Esophagus mucosa (tissue), 1 donor: Measurements from ENCODE around the gene ENOX1. TPM values are rescaled to one million over a fixed set of nuclear protein-coding genes. Genes with fewer than 3 reads are reported as not detected.

Experiments
- ATAC-seq: fragments of 200-7000 bp; cut with Tn5 transposase; one replicate; pipeline ENCODE4 v1.9.1; 2020
- total RNA-seq: library from RNA; stranded (reverse); gene quantifications from one replicate; pipeline ENCODE4 v1.2.4, GENCODE V29; 2023
- donor health status: DM: yes; HTN: yes; CAD: no.

The ENOX1 gene
- total RNA-seq, 1 donor from 2014 or later, result 0.12 TPM

DNA sequence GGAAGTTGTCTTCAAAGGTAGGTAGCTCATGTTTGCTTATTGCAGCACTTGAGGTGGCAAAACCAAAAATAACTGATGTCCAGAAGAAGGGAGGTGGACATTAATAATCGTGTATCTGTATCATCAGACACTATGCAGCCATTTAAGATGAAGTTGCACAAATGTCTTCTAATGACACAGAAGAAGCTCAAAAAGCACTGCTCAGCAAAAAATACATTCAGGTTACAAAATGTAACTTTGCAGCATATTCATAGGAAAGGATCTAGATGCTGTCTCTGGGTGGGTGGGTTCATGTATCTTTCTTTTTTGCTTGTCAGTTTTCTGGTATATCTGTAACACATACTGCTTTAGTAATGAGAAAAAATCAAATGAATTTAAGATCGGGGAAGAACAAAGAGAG, 515.6 kb downstream of the ENOX1 start:
- no peak for ATAC-seq

DNA sequence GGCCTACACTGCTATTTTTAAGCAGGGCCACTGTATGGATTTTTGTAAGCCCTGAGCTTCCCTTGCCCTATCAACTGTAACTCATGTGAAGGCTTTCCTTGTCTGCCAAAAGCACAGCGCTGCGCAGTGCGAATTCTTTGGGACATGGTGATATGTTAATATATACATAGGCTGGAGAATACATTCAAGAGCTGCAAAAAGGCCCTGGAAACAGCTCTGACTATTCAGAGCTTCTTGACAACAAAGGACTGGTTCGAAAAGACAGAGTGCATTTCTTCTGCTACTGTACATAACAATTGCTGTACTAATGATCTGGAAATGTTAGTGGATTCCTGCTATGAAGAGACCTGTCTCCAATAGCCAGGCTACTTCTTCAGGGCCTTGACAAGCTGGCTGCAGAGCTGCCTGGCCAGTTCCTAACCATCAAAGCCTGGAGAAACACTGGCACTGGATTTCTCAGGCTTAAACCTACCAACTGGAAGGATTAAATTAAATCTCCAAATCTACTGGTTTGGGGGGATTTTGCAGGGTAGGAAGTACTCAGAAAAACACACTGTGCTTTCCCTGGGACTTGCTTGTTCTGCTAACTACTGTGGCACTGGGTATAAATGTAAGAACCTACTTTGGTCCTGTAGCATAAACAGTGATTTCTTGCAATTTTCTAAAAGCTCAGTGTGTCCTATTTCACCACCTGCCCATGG, 516.5 kb downstream of the ENOX1 start:
- ATAC-seq, result peak; percentile 76

DNA sequence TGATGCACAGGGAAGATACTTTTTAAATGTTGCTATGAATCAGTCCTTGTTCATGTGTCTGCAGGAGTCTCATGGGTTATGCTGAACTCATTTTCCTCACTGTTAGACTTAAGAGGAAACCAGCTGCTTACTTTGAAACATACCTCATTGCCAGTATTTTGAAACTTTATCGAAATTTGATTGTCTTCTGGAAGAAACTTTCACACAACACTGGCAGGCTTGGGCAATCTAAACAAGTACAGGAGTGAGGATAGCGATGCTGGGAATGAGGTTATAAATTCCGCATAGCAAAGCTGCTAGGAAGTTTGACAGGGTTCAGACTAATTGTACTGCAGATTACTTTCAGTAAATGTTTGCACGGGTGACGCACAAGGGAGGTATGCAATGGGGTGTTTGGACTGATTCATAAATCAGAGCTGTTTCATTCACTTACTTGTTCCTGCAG, 517.7 kb downstream of the ENOX1 start:
- ATAC-seq, result peak; percentile 96

DNA sequence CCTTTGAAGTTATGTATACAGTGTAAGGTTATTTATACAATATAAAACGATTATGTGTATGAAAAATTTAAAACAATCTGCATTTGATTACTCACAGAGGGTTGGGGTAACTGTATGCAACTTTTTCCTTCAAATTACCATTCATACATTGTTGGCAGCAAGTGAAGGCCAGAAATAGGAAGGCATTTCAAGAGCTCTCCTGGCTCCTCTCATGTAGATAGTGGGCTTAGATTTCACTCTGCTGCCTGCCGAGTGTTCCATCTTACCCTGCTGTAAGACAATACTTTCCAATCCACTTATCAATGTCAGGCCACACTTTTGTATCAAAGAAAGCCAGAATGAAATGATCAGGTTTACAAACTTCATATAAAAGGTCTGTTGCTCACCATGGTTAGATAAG, 518.1 kb downstream of the ENOX1 start:
- no peak for ATAC-seq

DNA sequence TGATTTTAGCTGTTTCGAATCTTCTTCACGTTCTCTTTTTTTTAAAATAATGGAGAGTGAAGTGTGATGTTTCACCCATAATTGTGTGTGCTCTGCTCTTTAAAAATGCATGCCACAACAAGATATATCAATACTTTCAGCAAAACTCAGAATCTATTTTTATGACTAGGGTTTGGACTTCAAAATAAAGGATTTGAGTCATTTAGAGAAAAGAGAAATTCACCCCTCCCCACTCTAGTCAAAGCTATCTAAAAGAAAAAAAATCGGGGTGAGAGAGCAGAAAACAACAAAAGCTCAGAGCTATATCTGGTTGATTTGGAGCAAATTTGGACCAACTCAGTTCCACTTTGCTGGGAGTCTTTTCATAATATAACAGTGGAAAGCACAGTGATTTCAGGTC, 518.9 kb downstream of the ENOX1 start:
- no peak for ATAC-seq

DNA sequence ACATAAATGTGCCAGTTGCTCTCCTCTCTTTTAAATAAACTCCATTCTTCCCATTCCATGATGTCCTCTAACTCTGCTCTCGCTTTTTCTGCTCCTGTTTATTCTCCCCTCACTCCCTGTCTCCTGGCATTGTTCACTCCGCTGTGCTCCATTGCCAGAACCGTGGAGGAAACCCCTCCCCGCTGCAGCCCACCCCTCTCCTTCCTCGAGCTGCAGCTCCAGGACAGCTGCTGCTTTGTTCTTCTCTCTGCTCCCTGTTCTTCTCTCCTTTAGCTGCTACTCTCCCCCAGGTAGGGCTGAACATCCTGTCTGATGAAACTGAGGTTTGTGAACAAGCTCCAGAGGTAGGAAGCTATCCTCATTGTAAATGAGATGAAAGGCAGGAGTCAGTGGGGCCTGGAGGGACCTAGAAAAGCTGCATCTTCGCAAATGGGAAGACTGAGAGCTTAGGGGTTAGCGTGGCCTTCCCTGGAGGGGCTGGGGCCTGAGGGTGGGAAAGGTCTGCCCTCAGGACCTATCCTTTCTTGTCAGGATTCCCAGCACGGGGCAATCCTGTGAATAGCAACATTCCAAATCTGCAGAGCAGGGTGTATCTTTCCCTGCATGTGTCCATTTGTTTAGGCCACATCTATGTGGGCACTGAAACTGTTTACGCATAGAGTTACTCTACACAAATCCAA, 519.7 kb downstream of the ENOX1 start:
- no peak for ATAC-seq

DNA sequence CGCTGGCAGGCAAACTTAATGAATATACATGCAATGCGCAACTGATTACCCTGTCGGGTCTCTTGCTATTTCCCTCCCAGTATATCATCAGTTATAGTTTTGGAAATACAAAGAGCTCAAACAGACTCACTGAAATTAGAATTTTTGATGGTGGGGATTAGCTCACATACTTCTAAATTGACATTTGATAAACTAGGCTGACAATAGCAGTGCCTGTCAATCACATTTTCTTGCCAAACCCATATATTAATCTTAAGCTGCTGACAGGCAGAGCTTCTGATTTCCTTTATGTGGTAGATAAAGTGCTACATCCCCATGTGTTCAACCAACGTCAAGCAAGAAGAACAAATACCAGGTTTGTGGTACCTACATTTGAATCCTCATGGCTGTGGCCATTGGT, 521.7 kb downstream of the ENOX1 start:
- ATAC-seq, result no peak

DNA sequence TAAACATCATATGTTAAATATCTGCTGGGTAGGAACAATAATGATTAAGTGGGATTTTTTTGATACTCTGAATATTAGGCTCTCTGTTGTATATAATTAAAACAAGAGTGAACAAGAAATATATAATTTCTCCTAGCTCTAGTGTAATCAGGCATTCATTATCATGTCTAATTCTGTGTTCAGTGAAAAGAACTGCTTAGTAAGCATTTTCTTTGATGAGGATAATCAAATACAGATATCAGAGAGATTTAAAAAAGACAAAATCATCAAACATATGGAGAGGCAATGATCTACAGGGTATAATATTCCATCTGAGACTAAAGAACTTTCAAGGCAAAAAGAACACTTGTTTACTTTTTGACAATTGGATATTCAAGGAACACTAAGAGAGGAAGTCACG, 522.3 kb downstream of the ENOX1 start:
- ATAC-seq, result no peak

DNA sequence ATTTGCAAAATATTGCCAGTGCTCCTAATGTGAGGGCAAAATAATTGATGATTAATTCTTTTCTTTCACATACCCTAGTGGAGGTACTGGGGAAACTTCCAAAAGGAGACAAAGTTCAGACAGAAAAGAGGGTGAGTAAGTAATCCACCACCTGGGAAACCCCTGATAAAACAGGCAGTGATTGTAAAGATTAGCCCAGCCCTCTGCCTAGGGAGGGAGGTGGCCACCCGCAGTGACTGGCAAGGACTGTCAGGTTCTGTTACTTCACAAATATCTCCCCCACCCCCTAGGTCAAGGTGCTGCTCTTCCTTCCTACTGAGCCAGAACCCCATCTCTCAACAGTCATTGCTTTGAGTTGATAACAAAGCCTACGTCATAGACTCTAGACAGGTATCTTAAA, 523.7 kb downstream of the ENOX1 start:
- no peak for ATAC-seq

DNA sequence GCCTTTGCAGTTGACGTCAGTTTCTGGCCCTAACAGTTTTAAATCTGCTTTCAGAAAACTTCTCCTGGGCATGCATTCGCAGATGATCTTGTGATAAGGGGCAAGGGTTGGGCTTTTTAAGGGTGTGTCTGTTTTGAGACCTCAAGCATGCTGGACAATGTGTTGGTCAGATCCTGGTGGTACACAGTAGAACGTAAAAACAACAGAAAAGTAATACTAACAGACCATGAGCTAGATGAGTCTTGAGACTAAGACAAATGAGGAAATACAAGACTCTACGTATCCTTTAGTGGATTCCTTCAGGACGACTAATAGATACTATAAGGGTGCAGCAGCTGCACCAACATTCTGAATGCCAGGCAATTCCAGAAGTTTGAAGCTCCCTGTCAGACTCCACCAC, 525.8 kb downstream of the ENOX1 start:
- ATAC-seq, result no peak

DNA sequence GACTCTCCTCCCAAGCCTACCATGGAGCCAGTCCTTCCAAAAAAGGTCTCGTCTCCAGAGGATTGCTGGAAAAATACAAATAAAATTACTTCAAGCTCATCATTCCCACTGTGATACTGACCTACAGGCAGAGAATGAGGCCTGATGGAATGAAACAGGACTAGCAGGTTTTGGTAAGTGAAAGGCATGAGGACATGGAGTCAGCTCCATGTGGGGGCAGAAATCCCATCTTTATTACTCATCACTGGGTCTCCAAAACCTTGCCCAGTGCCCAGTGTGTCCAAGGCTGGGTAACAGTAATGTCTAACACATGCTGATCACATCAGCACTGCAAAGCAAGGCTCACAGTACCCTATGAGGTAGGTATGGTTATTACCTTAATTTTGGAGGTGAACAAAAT, 528.0 kb downstream of the ENOX1 start:
- no peak for ATAC-seq

DNA sequence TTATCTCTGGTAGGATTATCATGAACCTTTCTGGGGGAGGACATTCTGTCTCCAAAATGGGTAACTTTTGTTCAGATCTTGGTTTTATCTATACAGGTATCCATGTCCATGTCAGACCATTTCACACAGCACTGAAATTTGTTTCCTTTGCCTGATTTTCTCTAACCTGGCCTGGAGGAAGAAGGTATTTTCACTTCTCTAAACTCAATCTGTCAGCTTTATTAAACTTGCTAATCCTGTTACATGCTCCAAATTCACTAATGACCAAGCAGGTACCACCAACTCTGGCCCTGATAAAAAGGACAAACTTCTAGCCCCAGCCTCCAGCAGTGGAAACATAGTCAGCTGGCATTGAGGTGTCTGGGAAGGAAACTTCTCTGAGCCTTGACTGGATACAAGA, 529.0 kb downstream of the ENOX1 start:
- no peak for ATAC-seq

DNA sequence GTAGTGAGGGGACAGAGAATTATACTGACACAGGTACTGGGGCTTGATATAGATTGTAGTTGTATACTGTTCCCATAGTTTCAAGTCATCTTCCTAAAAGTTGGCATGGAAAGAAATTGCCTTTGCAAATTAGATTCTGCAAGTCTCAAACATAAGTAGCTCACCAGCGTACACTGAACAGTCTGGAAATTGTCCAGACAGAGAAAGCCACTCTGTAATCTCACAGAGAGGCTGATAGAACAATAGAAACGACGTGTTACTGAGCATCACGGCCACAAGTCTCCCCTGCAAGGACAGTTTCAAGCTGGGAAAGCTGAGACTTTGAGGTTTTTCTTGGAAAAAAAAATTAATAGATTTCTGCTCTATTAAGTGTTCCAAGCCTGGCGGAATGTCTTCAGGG, 534.8 kb downstream of the ENOX1 start:
- ATAC-seq, result no peak

DNA sequence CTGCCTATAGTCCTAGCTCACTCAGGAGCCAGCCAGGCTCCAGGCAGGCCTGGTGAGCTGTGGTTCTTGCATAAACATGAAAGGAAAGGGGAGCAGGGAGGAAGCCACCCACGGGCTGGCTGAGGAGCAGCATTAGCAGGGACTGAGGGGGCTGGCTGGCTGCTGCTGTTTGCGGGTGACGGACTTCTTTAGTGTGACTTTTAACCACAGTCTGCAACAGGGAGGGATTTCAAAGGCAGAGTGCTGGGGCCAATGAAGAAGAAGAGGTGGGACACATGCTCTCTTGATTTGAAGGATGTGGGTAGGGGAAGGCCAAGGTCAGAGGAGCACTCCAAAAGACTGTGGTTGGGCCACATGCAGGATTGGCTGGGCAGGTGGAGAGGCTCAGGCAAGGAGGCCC, 540.4 kb downstream of the ENOX1 start:
- no peak for ATAC-seq

DNA sequence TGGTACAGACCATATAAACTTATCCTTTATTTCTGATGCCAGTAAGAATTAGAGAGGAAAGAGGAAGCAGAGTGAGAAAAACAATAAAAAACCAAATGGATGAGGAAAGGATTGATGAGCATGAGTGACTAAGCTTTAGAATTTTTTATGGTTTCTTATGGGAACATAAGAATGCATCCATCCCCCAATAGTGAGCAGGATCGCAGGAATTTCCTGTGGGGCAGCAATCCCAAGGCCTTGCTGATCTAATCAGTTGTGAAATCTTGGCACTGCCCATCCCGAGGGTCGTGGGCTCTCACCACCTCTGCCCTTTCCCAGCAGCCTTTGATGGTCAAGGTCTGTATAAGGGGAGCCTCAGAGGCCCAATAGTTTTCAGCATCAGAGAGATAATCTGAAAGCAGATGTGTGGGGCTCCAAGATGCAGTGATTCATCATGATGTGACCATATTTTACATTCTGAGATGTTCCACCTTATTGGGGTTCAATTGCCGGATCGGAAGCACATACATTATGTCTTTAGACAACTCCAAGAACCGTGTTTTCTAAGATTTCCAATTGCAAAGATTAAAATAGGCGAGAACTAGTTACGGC, 541.3 kb downstream of the ENOX1 start:
- no peak for ATAC-seq

DNA sequence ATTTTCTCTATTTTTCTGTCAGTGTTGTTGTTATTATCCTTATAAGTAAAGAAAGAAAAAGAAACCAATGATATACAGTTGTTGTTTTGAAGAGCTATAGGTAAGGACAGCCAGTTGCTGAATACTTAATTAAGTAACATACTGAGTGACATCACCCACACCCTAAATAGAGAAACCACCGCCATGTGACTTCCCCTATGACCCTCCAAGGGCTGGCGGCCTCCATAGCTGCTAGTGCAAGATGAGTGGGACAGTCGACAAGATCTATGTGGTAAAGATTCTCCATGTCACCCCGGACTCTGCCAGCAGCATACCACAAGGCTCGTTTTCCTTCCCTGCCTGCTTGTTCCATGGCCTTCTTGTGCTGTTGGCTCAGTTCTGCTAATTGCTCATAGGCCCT, 542.3 kb downstream of the ENOX1 start:
- ATAC-seq, result no peak

DNA sequence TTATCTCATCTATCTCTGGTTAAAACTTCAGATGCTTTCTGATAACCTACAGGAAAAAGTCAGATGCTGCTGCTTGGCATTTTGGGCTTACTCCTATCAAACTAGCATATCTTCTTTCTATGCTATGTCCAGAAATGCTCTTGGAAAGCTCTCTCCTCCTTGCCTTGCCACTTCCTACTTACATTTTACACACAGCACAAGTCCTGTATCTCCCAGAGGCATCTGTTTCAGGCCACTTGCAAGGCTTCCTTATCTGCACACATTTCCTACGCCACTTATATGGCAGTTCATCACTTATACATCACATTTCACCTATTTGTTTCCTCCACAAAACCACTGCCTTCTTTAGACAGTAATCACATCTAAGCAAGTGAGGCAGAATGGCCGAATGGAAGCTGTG, 543.1 kb downstream of the ENOX1 start:
- no peak for ATAC-seq

DNA sequence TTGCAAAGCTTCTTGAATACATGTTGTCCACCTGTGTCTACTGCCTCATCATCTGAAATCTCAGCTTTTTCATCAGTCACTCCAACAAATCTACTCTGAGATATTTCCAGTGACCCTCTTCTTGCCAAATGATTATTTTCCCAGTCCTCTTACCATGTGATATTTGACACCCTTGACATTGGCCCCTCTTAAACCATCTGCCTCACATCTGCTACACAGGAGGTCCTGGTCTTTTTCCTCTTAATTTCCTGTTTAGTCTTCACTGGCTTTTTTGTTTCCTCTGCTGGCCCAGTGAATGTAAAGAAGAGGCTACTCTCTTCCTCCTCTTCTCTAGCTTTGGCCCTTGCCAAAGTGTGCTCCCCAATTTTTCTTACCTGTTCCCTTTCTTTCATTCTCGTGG, 544.7 kb downstream of the ENOX1 start:
- ATAC-seq, result no peak

DNA sequence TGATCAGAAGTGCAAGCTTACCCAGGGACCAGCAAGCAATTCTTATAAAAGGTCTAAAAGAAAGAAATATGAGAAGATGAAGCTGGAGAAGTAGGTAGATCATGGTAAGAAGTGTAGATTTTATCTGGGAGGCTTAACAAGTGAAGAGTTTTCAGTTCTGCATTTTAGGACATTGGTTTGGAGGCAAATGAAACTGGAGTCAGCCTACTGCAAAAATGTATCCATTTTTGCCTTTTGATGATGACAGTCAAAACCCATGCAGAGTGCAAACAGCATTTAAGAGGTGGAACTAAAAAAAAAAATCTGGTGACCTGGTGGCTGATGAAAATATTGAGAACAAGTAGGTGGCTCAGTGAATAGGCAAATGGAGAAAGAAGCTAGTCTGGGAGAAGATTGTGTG, 546.5 kb downstream of the ENOX1 start:
- ATAC-seq, result no peak

DNA sequence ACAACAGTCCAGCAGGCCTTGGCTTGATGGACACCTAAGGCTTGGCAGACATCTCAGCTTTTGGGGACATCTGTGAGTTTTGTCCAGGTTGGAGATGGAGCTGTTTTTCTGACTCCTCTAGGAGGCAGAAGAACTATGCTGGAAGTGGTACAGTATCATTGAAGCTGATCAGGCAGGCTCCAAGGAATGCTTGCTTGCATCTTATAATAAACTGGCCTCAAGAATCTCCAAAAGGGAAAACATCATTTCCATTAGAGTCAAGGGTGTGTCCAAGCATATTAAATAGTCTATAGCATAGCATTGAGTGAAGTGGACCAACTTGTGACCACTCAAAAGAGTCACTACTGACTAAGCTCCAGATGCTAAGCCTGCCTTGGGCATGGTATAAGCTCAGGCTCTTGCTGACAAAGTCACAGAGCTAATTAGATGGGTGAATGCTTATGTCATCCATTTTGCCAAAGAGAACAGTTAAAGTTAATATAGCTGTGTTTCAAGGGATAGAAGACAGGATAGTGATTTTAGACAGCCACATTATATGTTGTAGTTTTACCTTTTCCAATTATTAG, 547.4 kb downstream of the ENOX1 start:
- no peak for ATAC-seq

DNA sequence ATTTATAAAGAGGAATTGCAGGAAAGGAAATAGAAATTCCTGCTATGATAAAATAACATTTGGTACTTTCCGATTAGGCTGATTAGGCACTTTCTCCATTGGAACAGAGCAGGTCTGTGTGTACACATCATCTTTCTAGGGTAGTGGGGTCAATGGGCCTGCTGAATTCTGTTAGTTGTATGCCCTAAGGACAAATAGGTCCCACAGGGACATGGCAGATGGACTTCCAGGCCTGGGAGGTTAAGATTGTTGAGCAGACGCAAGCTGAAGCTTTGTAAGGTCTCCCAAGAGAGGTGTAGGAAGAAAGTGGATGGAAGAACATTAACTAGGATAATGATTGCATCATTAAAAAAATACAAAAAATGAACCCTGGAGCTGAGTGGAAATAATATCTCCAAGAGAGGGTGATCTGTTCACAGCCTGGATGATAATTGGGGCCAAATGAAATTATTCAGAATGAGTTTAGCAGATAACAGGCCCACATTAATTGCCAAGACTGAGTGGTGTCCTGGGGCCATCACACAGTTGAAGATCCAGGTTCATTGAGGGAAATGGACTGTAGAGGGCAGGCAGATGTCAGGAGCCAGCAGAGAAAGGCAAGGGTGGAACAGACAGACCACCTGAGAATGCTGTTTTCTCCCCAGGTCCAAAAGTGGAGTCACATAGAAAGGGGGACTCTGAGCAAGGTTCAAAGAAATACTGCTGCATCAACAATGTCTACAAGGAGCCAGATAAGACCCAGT, 548.3 kb downstream of the ENOX1 start:
- no peak for ATAC-seq

DNA sequence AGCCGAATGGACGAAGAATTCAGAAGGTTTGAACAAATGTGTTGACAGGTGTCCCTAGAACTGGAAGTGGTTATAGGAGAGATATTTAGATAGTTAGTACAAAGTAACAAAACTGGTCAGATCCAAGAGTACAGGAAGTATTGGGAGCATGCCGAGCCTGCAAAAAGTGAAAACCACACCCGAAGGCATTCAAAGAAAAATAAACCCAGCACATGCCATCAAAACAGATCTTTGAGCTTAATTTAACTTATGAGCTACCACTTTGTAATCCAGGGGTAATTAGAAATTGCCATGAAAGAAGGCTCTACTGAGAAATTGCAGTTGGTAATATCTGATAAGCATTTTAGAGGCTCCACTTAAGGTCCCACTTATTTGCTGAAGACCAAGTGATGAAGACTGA, 549.2 kb downstream of the ENOX1 start:
- no peak for ATAC-seq

DNA sequence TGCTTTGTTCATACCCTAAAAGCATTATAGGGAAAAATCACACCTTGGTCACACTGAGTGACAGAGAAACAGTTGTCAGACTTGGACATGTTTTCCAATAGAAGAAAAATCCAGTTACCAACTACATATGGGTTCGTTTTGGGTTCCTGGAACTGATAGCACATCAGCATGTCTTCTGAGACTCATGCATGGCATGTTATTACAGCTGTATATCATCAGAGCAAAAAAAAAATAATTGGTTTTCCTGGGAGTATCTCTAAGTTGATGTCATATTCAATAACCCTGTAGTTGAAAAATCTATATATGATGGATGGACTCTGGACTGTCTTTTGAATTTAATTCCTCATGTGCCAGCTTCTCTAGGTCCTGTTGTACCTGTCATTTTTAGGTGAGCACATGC, 551.7 kb downstream of the ENOX1 start:
- ATAC-seq, result no peak
